Gastrocnemius medialis (tissue), 4 donors: ENCODE data around the gene CENPB. TPM values are rescaled to one million over a fixed set of nuclear protein-coding genes. Genes with fewer than 3 reads are reported as not detected.
A peak's percentile ranks its signal among the peaks of the same experiment; 100 is the strongest.

Experiments
- ATAC-seq, 2 donors: fragments of 150-250 bp; one replicate each; pipeline ENCODE4 v1.9.1; 2016
- DNase-seq, 2 donors: peaks; one replicate each; pipeline ENCODE4 v3.0.0-alpha.2; 2019
- H3K27ac ChIP-seq, 4 donors: fragments of 200-600 bp; sonication (generic); 1 replicate in 1 of 4; 2 replicates in 3 of 4; pipeline ENCODE4 v1.5.1; 2016 to 2018; ENCODE audit warnings: mild to moderate bottlenecking in 2 of 4, moderate library complexity in 1 of 4
- H3K27me3 ChIP-seq, 3 donors: fragments of 200-600 bp; sonication (generic) in 2 of 3; 1 replicate in 1 of 3; 2 replicates in 2 of 3; pipeline versions ENCODE4 v1.5.1 to v1.6.0; 2016 to 2019; ENCODE audit warnings: mild to moderate bottlenecking in 1 of 3, moderate library complexity in 1 of 3
- H3K36me3 ChIP-seq, 2 donors: fragments of 200-600 bp; sonication (generic) in 1 of 2; one replicate each; pipeline ENCODE4 v1.5.1; 2017 to 2018
- H3K4me1 ChIP-seq, 2 donors: fragments of 200-600 bp; sonication (generic) in 1 of 2; one replicate each; pipeline ENCODE4 v1.5.1; 2016 to 2017; ENCODE audit warnings: mild to moderate bottlenecking in 2 of 2
- H3K4me3 ChIP-seq, 4 donors: fragments of 200-600 bp; sonication (generic) in 3 of 4; 1 replicate in 1 of 4; 2 replicates in 3 of 4; pipeline ENCODE4 v1.5.1; 2016 to 2019; ENCODE audit warnings: mild to moderate bottlenecking in 2 of 4
- H3K9me3 ChIP-seq, 3 donors: fragments of 200-600 bp; sonication (generic) in 2 of 3; 1 replicate in 1 of 3; 2 replicates in 2 of 3; pipeline ENCODE4 v1.5.1; 2016 to 2019
- CTCF ChIP-seq, 5 experiments: fragments of 450-650 bp in 3 of 5; fragments of 200-600 bp in 2 of 5; sonication (generic) in 2 of 5; IDR thresholded peaks in 4 of 5; conservative IDR thresholded peaks in 1 of 5; 1 replicate in 4 of 5; 2 replicates in 1 of 5; pipeline ENCODE4 v1.5.1; 2016 to 2019; ENCODE audit warnings: antibody characterized with exemption in 5 of 5, mild to moderate bottlenecking in 3 of 5, moderate library complexity in 3 of 5
- POLR2A ChIP-seq, 2 donors: fragments of 450-650 bp; IDR thresholded peaks; one replicate each; pipeline ENCODE4 v1.6.1; 2017; ENCODE audit warnings: antibody characterized with exemption in 2 of 2, mild to moderate bottlenecking in 2 of 2, moderate library complexity in 2 of 2
- in situ Hi-C, 4 donors: fragments of 200-750 bp; cut with MboI; loops; one replicate each; pipeline versions ENCODE4 v1.15.0 to v1.8.0; 2017; ENCODE audit warnings: low sequenced_read_pairs in 4 of 4
- intact Hi-C: fragments of 100-400 bp; cut with DNase I; formaldehyde crosslinking; loops from one replicate; pipeline ENCODE4 v1.15.1; 2023; ENCODE audit warnings: low total_unique reads
- total RNA-seq, 4 donors: library from RNA; depleted of rRNA; stranded (reverse); fragments of >200 nt; gene quantifications; one replicate each; pipeline versions ENCODE4 v1.1.0 to v1.2.3, GENCODE V29; 2016

CENPB gene
- total RNA-seq, 4 donors from 2014 or later: 67.5 to 186 (median 143) TPM

DNA sequence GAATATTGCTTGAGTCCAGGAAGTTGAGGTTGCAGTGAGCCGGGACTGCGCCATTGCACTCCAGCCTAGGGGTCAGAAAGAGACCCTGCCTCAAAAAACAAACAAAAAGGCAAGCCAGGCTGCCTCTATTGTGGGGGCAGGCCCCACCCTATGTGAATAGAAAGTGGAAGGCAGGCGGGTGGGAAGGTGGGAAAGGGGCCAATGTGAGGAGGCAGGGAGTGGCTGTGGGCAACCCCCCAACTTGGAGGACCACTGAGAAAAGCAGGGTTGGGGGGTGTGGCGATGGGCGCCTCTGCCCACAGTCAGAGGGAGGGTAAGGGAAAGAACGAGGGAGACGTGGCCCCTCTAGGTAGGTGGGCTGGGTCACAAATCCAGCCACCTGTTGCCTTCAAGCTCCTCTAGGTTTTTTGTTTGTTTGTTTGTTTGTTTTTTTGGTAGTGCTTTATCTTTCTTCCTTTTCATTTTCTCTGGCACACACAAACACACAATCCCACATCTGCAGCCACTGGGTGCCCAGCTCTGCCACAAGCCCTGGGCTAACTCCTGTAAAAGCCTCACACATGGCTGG lies 28.5 kb upstream of the CENPB start:
- H3K4me3 ChIP-seq: no peak overlapping the region
- ATAC-seq (no peak), DNase-seq (no peak)
- no peaks in the 10 kb centered on the region for H3K27me3 ChIP-seq
- no peak overlapping the region for H3K27ac ChIP-seq
- TF ChIP-seq CTCF (IDR thresholded peaks at IDR 0.05 in 4 of 5, conservative IDR thresholded peaks at IDR 0.05 in 1 of 5) (no peak), POLR2A (IDR thresholded peaks at IDR 0.05) (no peak)
- in situ Hi-C loops (no loop called here), intact Hi-C loops (no loop called here)
- H3K9me3 ChIP-seq: no peaks in the 10 kb centered on the region
- no peaks in the 10 kb centered on the region for H3K36me3 ChIP-seq
- H3K4me1 ChIP-seq: peaks cover 22 to 36% of the 10 kb centered on the region in 2 donors

DNA sequence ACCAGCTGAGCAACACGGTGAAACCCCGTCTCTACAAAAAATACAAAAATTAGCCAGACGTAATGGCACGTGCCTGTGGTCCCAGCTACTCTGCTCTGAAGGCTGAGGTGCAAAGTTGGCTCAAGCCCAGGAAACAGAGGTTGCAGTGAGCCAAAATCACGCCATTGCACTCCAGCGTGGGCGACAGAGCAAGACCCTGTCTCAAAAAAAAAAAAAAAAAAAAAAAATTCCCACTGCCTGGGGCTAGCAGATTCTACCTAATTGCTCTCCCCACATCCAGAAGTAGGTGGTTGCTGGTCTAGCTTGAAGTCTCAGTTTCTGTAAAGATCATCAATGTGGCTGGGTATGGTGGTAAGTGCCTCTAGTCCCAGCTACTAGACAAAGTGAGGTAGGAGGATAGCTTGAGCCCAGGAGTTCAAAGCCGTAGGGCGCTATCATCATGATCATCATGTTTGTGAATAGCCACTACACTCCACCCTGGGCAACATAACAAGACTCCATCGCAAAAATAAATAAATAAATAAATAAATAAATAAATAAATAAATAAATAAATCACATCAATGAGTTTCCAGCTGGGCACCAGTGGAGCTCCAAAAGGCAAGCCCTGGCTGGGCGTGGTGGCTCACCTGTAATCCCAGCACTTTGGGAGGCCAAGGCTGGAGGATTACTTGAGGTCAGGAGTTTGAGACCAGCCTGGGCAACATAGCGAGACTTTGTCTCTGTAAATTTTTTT lies 27.5 kb upstream of the CENPB start:
- intact Hi-C loops: no loop called here
- ATAC-seq (no peak), DNase-seq (no peak)
- H3K27ac ChIP-seq: no peak overlapping the region
- no peak for TF ChIP-seq POLR2A (IDR thresholded peaks at IDR 0.05)
- TF ChIP-seq CTCF (IDR thresholded peaks at IDR 0.05 in 4 of 5, conservative IDR thresholded peaks at IDR 0.05 in 1 of 5): no peak
- H3K27me3 ChIP-seq: no peaks in the 10 kb centered on the region
- H3K36me3 ChIP-seq: no peaks in the 10 kb centered on the region
- H3K4me1 ChIP-seq: peaks cover 15 to 28% of the 10 kb centered on the region in 2 donors
- in situ Hi-C loops: no loop called here
- H3K9me3 ChIP-seq: no peaks in the 10 kb centered on the region
- no peak overlapping the region for H3K4me3 ChIP-seq

DNA sequence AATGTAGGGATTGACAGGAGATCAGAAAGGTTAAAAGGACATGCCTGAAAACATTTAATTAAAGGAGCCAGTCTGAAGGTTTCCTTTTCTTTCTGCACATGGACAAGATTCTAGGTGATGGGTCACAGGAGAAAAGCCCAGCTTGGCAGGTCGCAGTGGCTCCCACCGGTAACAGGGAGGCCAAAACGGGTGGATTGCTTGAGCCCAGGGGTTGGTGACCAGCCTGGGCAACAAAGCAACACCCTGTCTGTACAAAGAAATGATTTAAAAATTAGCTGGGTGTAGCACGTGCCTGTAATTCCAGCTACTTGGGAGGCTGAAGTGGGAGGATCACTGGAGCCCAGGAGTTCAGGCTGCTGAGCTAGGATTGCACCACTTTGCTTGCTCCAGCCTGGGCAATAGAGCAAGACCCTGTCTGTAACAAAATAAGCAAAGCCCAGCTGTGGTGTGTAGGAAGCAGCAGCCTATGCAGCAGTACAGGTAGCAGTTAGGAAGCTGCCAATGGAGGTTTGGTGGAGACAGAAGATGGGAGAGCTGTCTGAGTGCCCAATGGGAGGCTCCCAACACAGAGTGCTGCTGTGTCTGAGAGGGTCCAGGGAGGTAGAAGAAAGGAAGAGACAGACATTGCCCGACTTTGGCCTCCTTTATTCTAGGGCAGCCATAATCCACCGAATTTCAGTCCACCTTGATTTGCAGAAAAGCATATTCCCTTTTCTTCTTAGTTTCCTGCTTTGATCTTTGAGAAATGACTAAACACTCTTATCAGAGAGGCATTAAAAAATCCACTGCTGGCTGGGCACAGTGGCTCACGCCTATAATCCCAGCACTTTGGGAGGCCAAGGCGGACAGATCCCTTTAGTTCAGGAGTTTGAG lies 26.7 kb upstream of the CENPB start:
- no peak for TF ChIP-seq CTCF (IDR thresholded peaks at IDR 0.05 in 4 of 5, conservative IDR thresholded peaks at IDR 0.05 in 1 of 5)
- no peak for TF ChIP-seq POLR2A (IDR thresholded peaks at IDR 0.05)
- in situ Hi-C loops: no loop called here
- peak overlapping the region; percentile 84 to 96 (median 90) for H3K27ac ChIP-seq

GRCh38 chr20:3812259-3812681 lies 25.7 kb upstream of the CENPB start:
- ATAC-seq (no peak), DNase-seq (no peak)
- H3K9me3 ChIP-seq: no peaks in the 10 kb centered on the region
- in situ Hi-C loops: no loop called here
- H3K4me3 ChIP-seq: peak overlapping the region in 1 of 4 donors; percentile 48
- H3K27ac ChIP-seq: peak overlapping the region; percentile 84 to 96 (median 90)
- no peaks in the 10 kb centered on the region for H3K27me3 ChIP-seq
- H3K4me1 ChIP-seq: peaks cover 21 to 29% of the 10 kb centered on the region in 2 donors
- intact Hi-C loops: no loop called here
- H3K36me3 ChIP-seq: no peaks in the 10 kb centered on the region
- TF ChIP-seq CTCF (IDR thresholded peaks at IDR 0.05 in 4 of 5, conservative IDR thresholded peaks at IDR 0.05 in 1 of 5) (no peak), POLR2A (IDR thresholded peaks at IDR 0.05) (no peak)

More for the DNA sequence above, 26.7 kb upstream of the CENPB start:
- Histone ChIP-seq H3K9me3 (no peaks in the 10 kb centered on the region), H3K4me1 (peaks cover 14 to 21% of the 10 kb centered on the region in 2 donors), H3K36me3 (no peaks in the 10 kb centered on the region), H3K27me3 (no peaks in the 10 kb centered on the region), H3K4me3 (no peak overlapping the region)
- intact Hi-C loops: no loop called here
- DNase-seq: no peak
- no peak for ATAC-seq
